Mesodermal cell (in vitro differentiated cells): ENCODE data around the gene CBR4.

Experiments used
- H3K27ac ChIP-seq: 2 replicates; pipeline ENCODE4 v1.7.0; 2013; ENCODE audit warnings: mild to moderate bottlenecking, low read depth, low read length, moderate library complexity; ENCODE audit not compliant: severe bottlenecking
- H3K36me3 ChIP-seq: 2 replicates; pipeline ENCODE4 v1.7.1; 2013; ENCODE audit warnings: mild to moderate bottlenecking, low read length, moderate library complexity; ENCODE audit not compliant: control insufficient read depth, insufficient read depth
- H3K4me1 ChIP-seq: one replicate; pipeline ENCODE4 v1.7.1; 2013; ENCODE audit warnings: mild to moderate bottlenecking, low read length; ENCODE audit not compliant: insufficient read depth, control insufficient read depth, poor library complexity, severe bottlenecking
- H3K4me3 ChIP-seq: 2 replicates; pipeline ENCODE4 v1.7.0; 2013; ENCODE audit warnings: low read length, control low read depth, mild to moderate bottlenecking; ENCODE audit not compliant: insufficient read depth, poor library complexity, severe bottlenecking; ENCODE audit errors: extremely low read depth
- H3K9me3 ChIP-seq: 2 replicates; pipeline ENCODE4 v1.7.1; 2013; ENCODE audit warnings: mild to moderate bottlenecking, low read length, moderate library complexity; ENCODE audit not compliant: control insufficient read depth
- WGBS, 2 experiments: methylation state at CpG; one replicate each; pipeline ENCODE4 v1.1.5; 2013; ENCODE audit warnings: missing lambda C conversion rate in 2 of 2; ENCODE audit not compliant: insufficient coverage in 2 of 2; 5-methylcytosine and 5-hydroxymethylcytosine counted together

The CBR4 gene

DNA sequence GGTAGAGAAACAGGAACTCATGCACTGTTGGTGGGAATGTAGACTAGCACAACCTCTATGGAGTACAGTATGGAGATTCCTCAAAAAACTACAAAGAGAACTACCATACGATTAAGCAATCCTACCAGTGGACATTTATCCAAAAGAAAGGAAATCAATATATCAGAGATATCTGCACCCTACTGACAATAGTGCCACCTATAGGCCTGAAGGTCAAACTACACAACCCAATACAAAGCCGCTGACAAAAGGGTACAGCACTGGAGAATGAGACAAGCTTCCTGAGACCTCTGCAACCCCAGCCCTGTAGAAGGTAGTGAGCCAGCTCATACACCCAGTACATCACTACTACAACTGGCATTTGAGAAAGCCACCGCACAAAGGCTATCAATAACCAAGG, 67.1 kb downstream of the CBR4 start:
- 69 to 87% methylated on average over 2 of the region's 3 CpGs for WGBS, 2 experiments
- H3K4me1 ChIP-seq, result no peaks in the 10 kb centered on the region
- no peaks in the 10 kb centered on the region for H3K9me3 ChIP-seq
- no peaks in the 10 kb centered on the region for H3K36me3 ChIP-seq
- H3K4me3 ChIP-seq, result no peak overlapping the region
- H3K27ac ChIP-seq, result no peak overlapping the region
